ENCODE data around the gene SLC45A2.

Gene SLC45A2

DNA sequence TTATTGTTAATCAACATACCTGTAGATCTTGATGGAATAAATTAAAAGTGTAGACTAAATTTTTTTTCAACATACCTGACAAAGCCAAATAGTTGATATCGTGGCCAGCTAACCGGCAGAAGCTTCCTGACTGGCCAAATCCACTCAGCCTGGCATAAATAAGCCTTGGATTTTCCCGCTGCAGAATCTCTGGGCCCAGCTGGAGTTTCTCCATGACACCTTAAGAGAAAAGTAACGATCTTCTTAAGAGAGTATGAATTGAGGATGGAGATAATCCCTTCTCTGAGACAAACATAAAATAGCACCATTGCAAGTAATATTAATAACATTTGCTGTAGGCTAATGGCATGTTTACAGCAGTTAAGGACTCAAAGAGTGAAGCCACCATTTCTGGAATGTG lies 21.2 kb upstream of the SLC45A2 start:
- no peak for DNase-seq

DNA sequence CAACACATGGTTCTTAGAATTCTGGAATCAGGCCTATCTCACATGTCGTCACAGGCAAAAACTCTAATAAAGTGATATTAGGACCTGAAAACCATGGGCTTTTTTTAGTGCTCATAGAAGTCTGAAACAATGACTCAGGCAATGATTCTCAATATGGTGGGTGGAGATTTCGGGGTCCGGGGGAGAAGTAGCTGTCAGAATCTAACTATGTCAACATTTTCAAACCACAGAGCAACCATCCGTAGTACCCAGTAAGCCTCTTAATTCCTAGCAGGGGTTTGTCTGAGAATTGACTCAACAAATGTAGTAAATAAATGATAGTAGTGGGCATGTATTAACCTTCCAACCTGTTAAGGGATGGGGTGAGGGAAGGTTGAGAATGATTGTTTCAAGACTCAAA lies 20.7 kb upstream of the SLC45A2 start:
- no peak for DNase-seq

DNA sequence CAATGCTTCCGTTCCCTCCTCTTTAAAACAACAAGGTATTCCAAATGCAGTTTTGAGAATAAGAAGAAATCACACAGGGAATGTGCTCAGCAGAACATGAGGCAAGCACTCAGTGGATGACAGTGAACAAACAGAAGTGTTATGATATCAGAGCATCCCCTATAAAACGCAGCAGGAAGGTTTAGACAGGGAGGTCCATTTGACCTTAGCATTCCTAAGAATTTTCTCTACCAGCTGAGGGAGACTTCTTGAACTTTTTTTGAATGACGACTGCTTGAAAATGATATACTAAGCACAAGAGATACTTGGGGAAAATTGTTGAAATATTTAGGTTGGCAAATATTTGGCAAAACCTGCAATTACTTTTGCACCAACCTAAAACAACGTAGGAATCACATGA lies 19.4 kb upstream of the SLC45A2 start:
- no peak for DNase-seq

DNA sequence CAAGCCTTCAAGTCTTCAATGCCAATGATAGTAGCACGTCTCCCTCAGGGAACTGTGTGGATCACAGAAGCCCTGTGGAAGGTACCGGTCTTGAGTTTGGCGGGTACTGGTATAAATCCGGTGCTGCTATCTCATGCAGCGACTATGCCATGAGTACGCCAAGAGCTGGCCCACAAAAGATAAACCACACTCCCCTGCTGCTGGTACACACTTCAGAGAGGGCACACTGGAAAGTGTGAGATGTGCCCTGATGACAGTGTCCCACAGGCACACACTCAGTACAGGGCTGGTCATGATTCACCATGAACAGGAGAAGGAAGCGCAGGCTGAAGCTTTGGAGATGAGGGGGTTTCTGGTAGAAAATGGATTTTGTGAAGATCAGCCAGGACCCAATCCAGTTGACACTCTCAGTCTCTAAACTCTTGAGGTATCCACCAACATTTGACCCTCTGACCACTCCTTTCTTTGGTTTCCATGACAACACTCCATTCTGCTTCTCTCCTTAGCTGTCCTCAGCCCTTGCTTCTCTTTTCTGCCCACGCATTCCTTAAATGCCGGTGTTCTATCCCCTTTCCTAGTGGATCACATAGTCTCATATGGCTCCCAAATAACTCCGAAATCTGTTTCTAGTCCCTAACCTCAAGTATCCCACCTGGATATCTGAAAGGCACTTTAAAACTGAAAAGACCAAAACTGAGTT lies 18.3 kb upstream of the SLC45A2 start:
- DNase-seq = no peak

DNA sequence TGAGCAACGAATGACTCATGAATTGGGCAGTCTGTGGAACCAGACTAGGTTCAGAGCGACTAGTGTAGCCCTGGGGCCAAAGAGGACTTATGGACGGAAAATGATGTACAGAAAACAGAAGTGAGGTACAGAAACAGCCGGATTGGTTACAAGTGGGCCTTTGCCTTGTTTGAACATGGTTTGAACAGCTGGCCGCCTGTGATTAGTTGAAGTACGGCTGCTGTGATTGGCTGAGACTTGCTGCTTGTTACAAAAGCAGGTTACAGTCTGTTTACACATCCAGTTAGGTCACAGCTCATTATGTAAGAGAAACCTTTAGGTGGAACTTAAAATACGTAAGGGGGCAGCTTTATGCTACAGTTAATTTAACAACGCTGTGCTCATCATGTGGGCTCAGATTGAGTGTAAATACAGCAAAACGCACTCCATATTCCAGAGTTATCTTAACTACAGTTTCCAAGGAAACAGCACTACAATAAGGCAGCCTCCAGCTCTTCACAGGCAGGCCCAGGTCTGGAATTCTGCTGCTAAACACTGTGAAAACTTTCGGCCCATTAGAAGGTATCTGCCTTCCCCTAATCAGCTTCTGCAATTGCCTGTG lies 16.8 kb upstream of the SLC45A2 start:
- peak; percentile 98 for DNase-seq

DNA sequence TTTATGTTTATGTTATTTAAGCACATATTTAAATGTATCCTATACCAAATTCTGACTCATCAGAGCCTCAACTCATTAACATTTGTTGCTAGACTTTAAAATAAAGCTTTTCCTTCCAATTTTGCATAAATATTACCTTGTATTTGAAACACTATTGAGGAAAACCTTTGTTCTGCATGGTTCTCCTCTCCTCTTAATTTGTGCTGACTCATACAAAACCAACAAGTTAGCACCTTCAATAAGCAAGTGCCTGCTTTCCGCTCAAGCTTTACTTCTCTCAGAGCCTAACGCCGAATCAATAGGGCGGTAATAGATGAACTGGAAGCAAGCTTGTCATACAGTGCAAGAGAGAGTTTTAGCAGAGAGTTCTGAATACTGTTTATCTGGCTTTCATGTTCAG lies 15.5 kb upstream of the SLC45A2 start:
- peak; percentile 39 for DNase-seq

DNA sequence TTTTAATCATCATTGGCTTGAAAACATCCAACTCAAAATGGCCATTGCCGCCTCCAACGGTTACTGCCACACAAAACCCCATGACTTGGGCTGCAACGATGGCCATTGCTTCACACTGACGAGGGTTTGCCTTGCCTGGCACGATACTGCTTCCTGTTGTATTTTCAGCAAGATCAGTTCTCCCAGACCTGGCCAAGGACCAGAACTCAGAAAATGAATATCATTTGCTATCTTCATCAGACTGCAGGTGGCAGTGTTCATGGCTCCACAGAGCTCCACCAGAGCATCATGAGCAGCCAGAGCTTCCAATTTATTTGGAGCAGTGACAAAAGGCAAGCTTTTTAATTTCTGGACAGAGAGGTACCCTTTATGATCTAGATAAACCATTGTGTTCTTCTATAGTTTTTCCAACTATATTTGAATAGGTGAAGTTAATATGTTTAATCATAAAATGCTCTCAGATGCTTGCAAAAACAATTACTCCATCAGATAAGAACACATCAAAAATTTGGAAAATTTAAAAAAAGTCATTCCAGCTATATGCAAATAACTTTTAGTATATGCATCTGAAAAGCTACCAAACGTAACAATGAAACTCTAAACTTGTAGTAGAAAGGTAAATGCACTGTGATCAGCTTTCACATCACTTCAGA lies 13.0 kb upstream of the SLC45A2 start:
- DNase-seq = peak; percentile 72

DNA sequence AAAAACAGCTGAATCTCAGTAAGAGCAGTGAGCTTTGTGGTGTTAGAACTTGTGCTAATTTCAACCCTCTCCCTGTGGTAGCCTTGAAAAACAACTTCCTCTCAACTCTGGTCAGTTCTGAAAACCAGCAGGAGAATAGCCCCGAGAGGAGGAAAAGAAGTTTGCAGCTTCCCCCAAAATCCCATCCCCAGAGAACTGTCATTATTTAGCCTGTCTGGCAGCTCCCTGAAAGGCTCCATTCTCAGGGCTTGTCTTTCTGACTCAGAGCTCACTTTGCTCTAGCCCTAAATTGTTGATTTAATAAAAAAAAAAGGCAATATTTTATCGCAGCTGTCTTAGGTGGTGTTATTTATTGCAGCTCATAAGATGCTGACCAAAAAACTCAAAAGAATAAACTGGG lies 11.4 kb upstream of the SLC45A2 start:
- no peak for DNase-seq

DNA sequence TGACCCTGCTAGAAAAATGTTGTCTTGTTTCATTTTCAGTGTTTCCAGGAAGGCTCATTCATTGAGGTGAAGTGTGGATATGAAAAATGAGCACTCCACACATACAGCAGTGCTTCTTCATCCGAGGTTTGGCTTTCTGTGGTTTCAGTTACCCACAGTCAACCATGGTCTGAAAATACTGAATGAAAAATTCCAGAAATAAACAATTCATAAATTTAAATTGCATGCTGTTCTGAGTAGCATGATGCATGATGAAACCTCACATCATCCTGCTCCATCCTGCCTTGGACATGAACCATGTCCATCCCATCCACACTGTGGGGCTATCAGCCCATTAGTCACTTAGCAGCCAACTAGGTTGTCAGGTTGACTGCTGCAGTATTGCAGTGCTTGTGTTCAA lies 10.4 kb upstream of the SLC45A2 start:
- DNase-seq = no peak

DNA sequence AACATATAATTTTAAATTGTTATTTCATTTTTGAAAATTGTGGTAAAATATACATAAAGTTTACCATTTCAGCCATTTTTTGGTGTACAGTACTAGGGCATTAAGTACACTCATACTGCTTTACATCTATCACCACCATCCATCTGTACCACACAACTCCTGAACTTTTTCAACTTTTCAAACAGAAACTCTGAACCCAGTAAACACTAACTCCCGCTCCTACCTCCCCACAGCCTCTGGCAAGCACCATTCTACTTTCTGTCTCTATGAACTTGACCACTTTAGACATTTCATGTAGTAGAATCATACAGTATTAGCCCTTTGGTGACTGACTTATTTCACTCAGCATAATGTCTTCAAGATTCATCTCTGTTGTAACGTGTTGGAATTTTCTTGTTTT lies 8.4 kb upstream of the SLC45A2 start:
- no peak for DNase-seq

DNA sequence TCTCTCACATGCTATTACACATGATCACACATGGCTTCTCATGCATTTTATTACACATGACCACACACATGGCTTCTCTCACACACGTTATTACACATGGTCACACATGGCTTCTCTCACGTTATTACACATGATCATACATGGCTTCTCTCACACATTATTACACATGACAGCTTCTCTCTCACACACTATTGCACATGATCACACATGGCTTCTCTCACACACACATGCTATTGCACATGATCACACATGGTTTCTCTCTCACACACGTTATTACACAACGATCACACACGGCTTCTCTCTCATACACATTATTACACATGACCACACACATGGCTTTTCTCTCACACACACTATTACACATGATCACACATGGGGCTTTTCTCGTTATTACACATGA lies 954 bp upstream of the SLC45A2 start:
- DNase-seq = no peak

DNA sequence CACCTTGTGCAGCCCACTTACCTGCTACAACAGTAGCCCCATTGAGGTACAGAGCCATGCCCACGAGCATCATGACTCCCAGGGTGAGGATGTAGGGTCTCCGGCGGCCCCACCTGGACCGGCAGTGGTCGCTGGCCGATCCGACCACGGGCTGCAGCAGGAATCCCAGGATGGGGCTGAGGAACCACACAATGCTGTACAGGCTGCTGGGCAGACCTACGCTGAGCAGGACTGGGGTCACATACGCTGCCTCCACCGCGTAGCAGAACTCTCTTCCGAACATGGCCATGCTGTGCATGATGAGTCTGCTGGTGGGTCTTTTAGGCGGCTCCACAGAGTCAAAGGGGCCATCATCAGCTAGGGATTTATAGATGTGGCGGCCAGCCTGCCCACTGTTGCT lies 315 bp downstream of the SLC45A2 start:
- DNase-seq = no peak

DNA sequence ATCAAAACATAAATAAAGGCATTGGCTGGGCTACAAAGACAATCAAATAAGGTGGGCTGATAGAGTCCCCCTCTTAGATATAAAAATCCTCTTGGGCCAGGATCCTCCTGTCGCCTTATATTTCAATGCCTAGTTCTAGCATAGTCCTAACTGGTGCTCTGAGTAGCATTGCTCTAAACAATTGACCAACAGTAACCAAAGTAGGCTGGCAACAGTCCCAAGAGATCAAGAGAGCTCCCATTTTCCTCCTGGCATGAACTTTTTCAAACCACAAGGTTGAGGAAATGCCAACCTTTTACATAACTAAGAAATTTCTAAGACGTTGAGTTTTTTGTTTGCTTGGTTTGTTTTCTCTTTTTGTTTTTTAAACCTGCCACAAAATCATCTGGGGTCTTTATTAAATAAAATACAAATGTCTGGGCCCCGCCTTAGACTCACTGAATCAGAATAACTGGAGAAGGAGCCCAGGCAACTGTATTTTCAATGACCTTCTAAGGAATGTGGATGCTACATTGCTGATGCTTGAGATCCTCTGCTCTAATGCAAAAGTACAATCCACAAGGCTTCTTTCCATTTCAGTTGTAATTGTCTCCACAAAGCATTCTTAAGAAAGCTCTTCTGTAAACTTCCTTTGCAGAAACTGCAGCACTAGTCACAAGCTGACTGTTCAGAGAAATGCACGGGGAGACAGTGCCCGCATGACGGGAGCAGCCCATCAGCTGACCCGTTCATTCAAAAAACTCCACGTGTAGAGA lies 2.9 kb downstream of the SLC45A2 start:
- DNase-seq = no peak

DNA sequence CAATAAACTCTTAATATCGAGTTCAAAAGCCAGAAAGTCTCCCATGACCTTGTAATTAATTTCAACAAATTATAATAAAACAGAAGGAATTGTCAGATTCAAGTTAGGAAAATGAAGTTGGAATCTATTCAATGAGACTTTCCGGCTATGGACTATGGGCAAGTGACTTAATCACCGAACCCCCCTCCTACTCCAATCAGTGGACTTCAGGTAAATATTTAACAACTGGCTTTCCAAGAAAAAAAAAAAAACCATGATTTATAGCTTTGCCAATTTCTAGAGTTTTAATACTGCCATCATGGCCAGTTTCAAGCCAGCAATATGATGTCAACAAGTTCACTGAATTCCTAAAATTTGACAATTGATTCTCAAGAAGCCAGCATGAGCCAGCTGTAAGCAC lies 4.5 kb downstream of the SLC45A2 start:
- no peak for DNase-seq

DNA sequence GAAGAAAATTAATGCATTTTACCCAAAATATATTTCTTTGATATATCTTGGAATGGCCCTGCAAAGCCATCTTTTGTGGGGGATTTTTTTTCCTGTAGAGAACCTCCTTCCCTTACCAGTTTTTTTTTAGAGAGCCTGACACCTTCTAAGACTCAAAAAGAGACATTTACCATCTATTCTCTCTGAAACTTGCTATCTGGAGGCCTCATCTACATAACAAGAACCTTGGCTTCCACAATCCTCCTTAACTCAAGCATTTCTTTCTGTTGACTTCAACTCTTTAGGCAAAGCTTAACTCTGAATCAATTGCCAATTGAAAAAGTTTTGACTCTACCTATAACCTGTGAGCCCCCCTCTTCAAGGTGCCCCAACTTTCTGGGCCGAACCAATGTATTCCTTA lies 6.2 kb downstream of the SLC45A2 start:
- no peak for DNase-seq

DNA sequence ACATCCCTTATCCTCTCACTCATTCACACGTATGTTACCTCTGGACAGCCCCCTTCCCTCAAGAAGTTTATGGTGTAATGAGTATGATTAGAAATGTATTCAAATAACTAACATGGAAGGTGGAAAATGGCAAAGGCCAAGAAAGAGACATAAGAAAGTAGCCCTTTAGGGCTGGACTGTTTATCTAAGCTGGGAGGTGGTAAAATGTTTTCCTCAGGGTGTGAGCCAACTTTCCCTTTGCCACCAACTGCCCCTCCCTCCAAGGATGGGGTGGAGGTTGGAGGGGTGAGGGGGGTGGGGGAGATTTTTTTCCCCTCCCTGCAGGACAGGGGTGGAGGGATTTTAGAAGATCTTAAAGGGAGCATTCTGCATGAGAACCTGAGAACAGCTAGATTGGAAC lies 8.2 kb downstream of the SLC45A2 start:
- no peak for DNase-seq

DNA sequence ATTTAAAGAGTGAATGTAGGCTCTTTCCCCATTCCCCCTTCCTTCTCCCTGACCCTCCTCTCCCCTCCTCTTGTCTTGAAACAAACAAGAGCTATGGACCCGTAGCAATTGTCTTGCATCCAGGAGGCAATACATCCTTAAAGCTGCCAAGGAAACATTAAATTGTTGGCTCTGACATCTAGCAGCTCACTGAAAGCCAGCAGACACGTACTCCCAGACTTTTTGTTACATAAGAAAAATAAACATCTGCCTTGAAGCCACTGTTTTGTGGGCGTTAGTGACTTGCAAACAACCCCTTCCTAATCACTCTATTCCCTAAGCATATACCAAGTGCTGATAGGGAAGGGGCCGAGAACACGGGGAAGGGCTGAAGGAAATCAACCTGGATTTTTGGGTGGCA lies 8.6 kb downstream of the SLC45A2 start:
- no peak for DNase-seq

DNA sequence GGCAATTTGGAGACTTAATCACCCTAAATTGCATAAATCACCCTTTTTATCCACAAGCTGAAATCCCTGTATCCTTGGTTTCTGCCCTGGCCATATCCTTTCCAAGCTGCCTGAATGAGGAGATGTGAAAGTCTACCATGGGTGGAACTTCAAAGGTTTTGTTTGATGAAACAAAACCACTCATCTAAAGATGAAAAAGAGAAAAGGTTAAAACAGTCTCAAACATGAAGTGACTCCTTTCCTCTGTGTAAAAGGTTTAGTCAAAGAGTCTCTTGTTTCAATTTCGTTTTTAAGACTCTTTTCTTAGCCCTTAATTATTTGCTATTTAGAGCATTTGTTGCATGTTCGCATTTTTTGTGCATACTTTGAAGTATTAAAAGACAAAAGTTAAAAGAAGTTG lies 11.2 kb downstream of the SLC45A2 start:
- no peak for DNase-seq

DNA sequence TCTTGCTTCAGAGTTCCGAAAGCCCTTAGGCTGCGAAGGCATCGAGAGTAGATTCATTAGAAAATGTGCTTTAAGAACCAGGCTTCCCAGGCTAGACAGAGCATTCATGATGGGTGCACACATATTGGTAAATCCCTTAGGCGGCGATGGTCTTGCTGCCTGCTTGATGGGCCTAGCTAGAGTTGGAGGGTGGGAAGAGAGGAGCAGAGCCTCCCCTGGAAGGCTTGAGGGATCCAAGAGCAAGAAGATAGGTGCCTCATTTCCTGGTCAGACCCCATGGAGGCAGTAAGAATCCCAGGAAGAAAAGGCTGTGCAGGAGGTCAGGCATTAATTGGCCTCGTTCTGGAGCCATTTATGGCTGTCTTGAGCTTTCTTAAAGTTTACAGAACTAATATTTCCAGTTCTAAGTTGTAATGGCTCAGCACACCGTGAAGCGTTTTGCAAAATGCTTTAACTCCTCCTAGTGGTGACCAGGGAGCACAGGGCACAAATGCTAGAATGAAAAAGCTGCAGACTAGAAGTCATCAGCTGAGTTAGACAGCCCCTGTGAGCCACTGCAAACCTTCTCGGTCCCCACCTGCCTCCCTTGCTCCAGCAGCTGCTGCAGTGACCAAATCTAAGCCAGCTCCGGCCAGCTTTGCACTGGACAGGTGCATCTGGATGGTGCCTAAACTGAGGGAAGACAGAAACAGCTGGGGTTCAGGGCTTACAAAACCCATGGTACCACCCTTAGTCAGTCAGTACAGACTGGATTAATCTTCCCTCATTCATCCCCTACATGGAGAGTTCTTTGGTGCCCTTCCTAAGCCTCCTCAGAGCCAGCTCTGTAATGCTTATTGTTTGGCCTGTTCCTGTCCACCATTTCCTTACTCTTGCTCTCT lies 14.7 kb downstream of the SLC45A2 start:
- no peak for DNase-seq

DNA sequence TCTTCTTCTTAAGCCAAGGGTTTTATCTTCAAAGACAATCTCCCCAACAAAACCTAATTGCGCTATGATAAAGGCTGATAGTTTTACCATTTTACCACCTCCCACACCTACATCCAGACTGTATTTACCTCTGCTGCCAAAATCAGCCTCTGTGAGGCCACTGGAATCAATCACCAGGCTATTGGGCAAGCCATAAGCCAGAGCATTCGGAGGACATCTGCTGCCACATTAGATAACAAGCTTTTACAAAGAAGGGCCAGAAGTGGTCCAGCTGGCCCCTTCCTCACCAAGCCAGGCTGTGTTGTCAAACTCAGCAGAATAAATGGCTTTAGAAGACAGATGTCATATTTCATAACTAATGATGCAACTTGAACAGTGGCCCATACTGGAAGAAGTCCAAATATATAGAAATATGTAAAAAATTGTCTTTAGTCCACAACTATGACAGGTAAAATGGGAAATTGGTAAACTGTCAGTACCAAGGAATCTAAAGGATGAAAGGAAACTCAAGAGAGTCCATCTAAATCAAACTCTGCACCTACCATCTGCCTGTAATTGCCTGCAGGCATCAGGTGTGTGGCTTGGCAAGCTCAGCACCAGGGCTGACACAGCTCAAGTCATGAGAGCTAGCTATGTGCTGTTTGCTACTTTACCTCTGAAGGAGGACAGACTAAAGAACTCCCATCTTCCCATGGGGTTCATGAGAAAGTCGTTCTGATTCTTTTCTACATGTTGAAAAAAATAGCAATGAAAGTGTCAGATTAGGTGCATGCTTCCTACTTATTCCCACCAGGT lies 16.1 kb downstream of the SLC45A2 start:
- no peak for DNase-seq

DNA sequence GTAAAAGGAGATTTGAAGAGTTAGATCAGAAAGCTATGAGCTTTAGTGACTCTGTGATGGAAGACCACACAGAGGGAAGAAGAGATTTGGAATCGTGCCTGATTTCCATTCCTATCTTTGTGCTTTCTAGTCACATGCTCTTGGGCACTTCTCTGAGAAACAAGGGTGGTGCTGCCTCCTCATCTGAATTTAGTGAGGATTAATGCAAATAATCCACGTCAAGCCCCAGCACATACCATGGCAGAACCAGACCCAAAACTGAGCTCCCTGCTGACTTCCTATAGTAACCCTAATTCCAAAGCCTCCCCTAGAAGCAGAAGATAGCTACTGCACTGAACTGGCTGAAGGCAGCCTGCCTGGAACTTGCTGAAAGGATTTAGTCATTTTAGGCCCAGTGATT lies 17.7 kb downstream of the SLC45A2 start:
- no peak for DNase-seq

DNA sequence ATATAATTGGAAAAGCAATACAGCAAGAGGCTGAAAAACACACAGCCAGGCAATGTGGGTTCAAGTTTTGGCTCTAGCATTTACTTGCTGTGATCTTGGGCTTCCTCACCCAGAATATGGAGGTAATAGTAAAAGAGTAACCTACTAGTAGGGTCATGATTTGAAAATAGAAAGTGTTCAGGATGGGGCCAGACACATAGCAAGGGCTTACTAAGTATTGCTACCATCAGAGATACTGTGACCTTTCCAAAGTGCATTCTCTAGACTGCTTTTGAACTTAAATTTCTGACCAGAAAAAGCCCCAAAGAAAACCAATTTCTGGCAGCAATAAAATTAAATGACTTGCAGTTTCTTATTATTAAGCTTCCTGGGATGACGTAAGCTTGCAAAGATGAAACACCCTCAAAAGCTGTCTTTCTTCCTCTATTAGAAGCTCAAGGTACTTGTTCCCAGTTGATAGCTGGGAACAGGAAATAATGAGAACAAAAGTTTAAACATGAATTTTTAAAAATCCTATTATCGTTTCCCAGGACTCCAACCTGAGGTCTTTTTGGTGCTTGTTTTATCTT lies 20.3 kb downstream of the SLC45A2 start:
- DNase-seq = no peak

All from NCI-H510A treated with DMSO at 0.1 percent for 48 hours (cell line).